ENCODE data around the gene PSMC2. TPM values are rescaled to one million over a fixed set of nuclear protein-coding genes. Genes with fewer than 3 reads are reported as not detected.

Gene PSMC2
- total and polyA plus RNA-seq, 10 of the 15 experiments (the other 5 are each of a cell fraction or from before 2014, with no cell fraction given) = 117 to 347 (median 220) TPM

- POLR2A ChIA-PET = no interaction called here
- Histone ChIP-seq H3K9me3 (replicated peaks; ENCODE audit: control insufficient read depth, insufficient read depth, low read length) (no peaks in the 10 kb centered on the region; the same call in 2 of the 3 replicates), H3K4me3 (no peak overlapping the region), H3K79me2 (ENCODE audit: control insufficient read depth, insufficient read depth, low read length) (no peaks in the 10 kb centered on the region), H3K4me2 (ENCODE audit: control insufficient read depth, insufficient read depth) (no peak overlapping the region), H2AFZ (ENCODE audit: control insufficient read depth, low read depth, low read length) (no peak overlapping the region), H3K9ac (ENCODE audit: control insufficient read depth, insufficient read depth, low read length) (no peak overlapping the region), H3K4me1 (ENCODE audit: control insufficient read depth, insufficient read depth, low read length) (no peaks in the 10 kb centered on the region), H3K27ac (ENCODE audit: control insufficient read depth, insufficient read depth) (no peak overlapping the region), H3K27me3 (replicated peaks in 1 of 2; ENCODE audit: control insufficient read depth in 2 of 2, insufficient read depth in 2 of 2, low read length in 1 of 2) (no peaks in the 10 kb centered on the region; a peak in 1 of 4 replicates), H4K20me1 (ENCODE audit: control insufficient read depth, insufficient read depth) (no peaks in the 10 kb centered on the region), H3K36me3 (ENCODE audit: control insufficient read depth in 2 of 2, insufficient read depth in 2 of 2, low read length in 1 of 2) (no peaks in the 10 kb centered on the region)
- BruUV-seq (replicated peaks) = no TSS peak
- 4% methylated on average over 1 of the region's 1 CpG for WGBS (ENCODE audit: insufficient coverage, insufficient replicate concordance, low lambda C conversion rate, missing lambda C conversion rate)
- in situ Hi-C loops (cut with MboI) (no loop called here), intact Hi-C loops (cut with micrococcal nuclease; ENCODE audit: unreplicated experiment) (no loop called here)
- CTCF ChIA-PET = no interaction called here
- RAD21 ChIA-PET (ENCODE audit: unreplicated experiment) = no interaction called here
- no peak for TF ChIP-seq MYB (IDR thresholded peaks at IDR 0.05; ENCODE audit: borderline replicate concordance, low read depth, low read length)
- TF ChIP-seq CUX1 (IDR thresholded peaks at IDR 0.05; ENCODE audit: insufficient replicate concordance, low read depth, low read length) = no peak
- no peak for TF ChIP-seq IKZF2 (IDR thresholded peaks at IDR 0.05)
- TF ChIP-seq STAT3 (IDR thresholded peaks at IDR 0.05; ENCODE audit: low read depth, low read length) = no peak
- no peak for TF ChIP-seq BCL3 (IDR thresholded peaks at IDR 0.05; ENCODE audit: borderline replicate concordance, insufficient read depth, low read depth, low read length, poor library complexity, severe bottlenecking)
- no peak for TF ChIP-seq CBX5 (IDR thresholded peaks at IDR 0.05; ENCODE audit: low read depth)
- TF ChIP-seq NFYA (IDR thresholded peaks at IDR 0.05; ENCODE audit: borderline replicate concordance, low read depth, low read length) = no peak
- no peak for TF ChIP-seq TCF3 (IDR thresholded peaks at IDR 0.05; ENCODE audit: borderline replicate concordance, insufficient read depth, low read depth, low read length)
- TF ChIP-seq TCF12 (IDR thresholded peaks at IDR 0.05; ENCODE audit: low read depth, low read length) = no peak
- no peak for TF ChIP-seq ZNF592 (IDR thresholded peaks at IDR 0.05)
- TF ChIP-seq SREBF2 (IDR thresholded peaks at IDR 0.05; ENCODE audit: low read length) = no peak
- no peak for TF ChIP-seq ETV6 (conservative IDR thresholded peaks at IDR 0.05 in 1 of 2, IDR thresholded peaks at IDR 0.05 in 1 of 2; ENCODE audit: borderline replicate concordance in 1 of 2, low read depth in 1 of 2)
- no peak for ATAC-seq
- SMC1A ChIA-PET (ENCODE audit: uncharacterized antibody, unreplicated experiment) = no interaction called here
- DNase-seq (ENCODE audit: low read depth, low spot score) = no peak
- no peak for FAIRE-seq
Observed at GRCh38 chr7:103412151-103412550, 64.7 kb downstream of the PSMC2 start.
